NCI-H1436 treated with DMSO at 0.1 percent for 48 hours (cell line): ENCODE data around the gene ADAM8.

Experiments
- DNase-seq: peaks from one replicate; lab custom pipeline; 2025; lab: John Stamatoyannopoulos, UW

ADAM8 gene

DNA sequence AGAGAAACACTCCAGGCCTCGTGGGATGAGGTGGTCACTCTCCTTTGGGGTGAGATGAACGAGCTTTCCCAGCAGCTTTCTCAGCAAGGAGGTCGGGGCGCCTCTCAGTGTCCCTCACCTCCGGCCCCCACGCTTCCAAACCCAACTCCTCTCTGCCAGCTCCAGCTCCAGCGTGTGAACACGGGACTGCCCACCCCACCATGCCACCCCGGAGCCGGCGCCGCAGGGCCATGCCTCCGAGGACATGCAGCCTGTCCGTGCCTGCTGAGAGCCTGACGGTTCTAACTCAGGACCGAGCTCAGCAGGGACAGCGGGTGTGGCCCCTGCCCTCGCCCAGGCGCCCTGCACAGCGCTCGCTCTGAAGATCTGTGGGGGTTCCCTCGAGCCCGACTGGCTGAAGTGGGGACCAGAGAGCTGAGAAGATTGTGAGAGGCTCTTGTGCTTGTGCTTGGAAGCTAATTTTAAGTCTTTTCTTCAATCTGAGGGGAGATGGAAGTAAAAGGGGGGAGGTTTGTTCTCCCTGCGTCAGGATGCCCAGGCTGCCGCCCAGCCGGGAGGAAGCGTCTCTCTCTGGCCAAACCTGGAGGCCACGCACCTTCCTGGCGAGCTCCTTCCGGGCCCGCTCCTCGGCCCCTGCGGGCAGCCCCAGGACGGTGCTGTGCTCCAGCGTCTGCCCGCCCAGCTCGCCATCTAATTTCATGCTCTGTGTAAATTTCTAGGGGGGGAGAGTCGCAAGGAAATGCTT is 5.1 kb upstream of the ADAM8 start:
- DNase-seq = no peak

DNA sequence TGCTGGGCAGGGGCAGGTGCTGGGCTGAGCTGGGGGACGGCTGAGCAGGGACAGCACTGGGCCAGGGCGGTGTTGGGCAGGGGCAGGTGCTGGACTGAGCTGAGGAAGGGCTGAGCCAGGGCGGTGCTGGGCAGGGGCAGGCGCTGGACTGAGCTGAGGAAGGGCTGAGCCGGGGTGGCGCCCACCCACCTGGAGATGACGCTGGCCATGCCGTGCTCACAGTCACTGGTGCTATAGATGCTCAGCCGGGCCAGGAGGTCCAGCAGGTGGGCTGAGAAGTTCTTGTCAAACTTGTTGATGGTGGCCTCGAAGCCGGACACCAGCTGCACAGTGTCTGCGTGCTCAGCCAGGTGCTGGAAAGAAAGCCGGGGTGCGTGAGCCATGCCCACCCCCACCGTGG is 4.4 kb upstream of the ADAM8 start:
- no peak for DNase-seq

DNA sequence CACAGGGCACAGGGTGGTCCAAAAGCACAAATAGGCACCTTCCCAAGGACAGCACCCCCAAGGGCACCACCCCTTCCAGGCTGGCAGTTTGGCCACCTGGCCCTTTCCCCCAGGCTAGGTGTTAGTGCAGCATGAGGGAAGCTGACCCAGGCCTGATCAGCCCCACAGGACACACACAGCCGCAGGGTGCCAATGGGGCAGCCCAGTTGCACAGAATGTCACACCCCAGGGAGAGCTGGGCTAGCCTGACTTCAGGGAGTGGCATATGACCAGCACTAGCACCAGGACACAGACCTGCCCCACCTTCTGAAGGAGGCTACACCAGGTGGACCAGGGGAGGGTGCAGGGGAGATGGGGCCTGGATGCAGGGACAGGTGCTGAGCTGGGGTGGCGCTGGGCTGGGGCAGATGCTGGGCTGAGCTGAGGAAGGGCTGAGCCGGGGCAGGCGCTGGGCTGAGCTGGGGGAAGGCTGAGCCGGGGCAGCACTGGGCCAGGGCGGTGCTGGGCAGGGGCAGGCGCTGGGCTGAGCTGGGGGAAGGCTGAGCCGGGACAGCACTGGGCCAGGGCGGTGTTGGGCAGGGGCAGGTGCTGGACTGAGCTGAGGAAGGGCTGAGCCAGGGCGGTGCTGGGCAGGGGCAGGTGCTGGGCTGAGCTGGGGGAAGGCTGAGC is 3.9 kb upstream of the ADAM8 start:
- DNase-seq = no peak

DNA sequence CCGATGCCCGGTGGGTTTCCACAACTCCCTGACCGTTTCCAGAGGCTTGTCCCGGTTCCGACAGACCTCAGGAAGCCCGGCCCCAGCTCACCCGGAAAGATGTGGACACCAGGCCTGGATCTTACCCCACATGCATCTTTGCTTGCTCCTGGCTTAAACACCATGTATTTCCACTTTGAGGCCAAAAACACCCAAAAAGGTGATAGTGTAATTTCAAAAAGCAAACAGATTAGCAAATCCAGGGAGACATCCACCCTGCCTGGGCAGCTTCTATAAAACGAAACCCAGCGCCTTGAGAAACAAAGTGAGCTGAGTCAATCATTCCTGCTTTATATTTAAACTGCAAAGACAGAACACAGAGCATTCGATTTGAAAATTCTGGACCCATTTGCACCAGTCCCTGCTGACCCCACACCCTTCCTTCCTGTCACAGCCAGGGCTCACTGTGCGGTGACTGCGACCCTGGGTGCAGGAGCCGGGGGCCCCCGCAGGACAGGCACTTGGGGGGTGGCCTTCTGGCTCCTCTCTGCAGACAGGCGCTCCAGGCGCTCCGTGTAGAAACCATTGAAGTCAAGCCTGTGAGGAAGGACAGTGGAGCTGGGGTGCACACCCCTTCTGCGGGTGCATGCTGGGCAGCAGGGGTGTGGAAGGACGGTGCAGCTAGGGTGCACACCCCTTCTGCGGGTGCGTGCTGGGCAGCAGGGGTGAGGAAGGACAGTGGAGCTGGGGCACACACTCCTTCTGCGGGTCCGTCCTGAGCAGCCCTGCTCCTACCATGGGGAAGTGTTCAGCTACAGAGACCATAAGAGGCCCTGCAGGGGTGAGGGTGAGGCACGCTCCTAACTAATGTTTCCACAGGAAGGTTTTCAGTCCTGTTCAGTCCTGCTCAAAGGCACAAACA is 2.9 kb upstream of the ADAM8 start:
- DNase-seq = no peak

DNA sequence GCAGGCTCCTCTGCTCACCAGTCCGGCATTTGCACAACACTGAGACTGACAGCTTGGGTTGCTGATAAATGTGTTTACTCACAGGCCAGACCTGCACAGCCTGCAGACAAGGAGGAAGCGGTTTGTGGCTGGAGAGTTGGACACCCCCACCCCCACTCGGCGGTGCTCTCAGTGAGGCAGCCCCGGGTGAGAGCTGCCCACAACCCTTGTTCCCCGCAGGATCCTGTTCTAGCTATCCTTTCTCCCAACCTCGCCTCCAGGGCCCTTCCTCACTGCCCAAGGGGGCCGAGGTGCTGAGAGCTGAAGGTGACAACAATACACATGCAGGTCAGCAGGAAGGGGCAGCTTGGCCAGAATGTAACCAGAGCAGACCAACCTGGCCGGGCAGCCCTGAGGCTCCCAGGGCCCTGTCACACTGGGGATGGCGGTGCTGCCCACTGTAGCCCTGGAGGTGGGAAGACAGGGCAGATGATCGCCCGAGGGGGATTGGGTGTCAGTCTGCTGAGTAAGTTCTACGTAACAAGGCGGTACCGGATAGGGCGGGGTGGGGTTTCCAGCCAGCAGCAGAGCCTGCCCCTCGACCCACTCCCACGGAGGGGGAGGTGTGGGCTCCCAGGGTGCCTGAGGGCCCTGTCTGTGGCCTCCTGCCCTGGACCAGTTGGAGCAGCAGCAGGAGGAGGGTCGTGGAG is 2.1 kb upstream of the ADAM8 start:
- no peak for DNase-seq

DNA sequence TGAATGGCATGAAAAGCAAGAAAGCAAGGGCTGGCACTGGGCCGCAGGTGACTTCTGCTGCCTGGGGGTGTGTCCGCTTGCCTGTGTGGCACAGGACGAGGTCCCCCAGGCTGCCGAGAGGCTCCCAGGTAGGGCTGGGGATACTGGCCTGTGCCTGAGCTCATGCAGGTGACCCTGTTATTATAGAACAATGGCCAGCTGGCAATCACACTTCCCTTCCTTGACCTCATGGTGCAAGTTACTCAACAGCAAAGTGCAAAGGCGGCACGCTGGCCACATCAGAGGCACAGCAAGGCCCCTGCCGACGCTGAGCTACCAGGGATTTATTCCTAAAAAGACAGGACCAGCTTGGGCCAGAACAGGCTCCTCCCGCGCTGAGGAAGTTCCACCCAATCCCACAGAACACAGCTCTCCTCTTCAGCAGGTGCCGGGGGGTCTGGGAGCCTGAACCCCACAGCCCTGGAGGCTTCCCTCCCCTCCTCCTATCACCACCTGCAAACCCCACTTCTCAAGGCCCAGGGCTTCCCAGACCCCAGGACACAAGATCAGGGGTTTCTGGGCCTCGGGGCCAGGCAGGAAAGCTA is 1.4 kb upstream of the ADAM8 start:
- DNase-seq = no peak

DNA sequence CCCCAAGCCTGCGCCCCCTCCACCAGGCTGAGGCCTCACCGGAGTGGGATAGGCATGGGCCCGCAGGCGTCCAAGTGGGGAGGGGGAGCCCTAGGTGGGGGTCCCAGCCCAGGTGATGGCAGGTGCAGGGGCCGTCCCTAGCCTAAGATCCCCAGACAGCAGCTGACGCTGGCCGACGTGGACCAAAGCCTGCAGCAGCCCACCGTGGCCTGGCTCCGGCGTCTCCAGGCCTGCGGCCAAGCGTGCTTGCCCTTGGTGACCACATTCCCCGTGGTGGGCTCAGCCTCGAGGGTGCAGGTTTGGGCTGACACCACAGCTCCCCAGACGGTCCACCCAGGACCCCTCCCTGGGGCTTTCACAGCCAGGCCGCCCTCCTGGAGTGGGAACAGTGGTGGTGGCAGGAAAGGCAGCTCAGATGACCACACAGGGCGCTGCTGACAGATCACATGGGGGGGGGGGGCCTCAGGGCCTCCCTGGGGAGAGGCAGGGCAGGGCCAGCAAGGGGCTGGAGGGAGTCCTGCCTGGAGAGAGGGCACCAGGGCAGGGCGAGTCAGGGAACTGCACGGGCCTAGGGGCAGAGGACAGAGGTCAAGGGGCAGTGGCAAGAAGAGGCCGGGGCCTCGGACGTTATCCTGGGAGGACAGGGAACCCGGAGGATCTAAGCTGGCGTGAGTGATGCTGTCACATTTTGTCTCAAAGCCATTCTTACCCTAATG is 767 bp upstream of the ADAM8 start:
- DNase-seq = no peak

DNA sequence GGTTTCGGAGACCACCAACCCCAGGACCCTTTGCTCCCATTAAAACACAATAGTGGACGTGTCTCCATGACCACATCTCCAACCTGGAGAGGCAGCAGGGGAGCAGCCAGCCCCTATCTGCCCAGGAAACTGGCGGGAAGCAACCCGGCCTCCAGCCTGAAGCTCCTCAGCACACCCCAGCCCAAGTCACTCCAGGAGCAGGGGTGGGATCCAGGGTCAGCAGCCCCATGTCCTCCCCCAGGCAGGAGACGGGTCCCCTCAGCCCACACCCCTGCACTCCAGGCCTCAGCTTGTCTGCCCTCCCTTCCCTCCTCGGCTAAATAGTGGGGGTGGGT is 601 bp downstream of the ADAM8 start:
- no peak for DNase-seq

DNA sequence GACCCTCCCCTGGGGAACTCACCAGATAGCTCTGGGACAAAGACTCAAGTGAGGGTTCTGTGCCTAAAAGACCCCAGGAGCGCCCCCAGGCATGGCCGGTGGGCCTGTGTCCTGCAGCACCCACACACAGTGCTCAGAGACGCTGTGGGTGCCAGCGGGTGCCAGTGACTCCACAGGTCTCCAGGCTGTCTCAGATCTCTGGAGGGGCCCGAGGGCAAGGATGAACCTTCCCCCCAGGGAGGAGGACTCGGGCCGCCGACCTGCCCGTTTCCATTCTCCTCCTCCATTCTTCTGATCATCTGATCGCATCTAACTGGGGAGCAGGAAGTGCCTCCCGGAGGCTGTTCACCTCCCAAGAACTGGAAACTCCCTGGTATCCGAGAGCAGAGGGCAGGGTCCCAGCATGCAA is 980 bp downstream of the ADAM8 start:
- DNase-seq = no peak

DNA sequence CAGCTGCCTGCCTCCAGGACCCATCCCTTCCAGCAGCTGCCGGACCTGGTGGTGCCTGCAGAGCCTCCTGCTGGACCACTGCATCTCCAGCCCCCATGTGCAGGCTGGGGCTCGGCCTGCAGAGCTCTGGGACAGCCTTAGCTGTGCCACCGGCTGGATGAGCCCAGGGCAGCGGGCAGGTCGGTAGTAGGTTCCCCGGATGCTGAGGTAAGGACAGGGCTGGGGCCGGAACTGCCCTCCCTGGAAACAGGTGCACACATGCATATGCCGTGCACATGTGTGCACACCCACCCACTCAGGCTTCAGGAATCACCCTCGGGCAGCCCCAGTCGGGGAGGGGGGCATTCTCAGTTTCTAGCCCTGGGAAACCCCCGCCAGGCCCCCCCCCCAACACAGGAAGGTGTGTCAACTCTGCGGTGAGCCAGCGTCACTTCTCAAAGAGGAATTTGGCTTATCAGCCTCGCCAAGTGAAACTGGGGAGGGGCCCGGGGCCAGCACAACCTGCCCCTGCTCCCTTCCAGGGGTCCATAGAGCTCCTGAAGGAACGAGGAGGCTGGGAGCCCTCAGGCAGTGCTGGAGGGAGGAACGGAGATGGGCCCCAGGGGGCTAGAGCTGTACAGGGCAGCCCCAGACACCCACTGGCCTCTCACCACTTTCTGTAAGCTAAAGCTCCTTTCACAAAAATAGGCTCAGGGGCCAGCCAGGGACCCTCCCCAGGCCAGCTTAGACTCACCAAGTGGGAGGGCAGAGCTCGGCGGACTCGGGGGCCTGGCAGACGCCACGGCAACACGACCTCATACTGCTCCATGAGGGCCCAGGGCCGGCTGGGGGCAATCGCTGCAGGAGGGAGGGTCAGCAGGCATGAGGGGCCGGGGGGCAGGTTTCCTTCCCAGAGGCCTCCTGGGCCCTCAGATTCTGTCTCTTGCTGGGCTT is 1.7 kb downstream of the ADAM8 start:
- DNase-seq = no peak

DNA sequence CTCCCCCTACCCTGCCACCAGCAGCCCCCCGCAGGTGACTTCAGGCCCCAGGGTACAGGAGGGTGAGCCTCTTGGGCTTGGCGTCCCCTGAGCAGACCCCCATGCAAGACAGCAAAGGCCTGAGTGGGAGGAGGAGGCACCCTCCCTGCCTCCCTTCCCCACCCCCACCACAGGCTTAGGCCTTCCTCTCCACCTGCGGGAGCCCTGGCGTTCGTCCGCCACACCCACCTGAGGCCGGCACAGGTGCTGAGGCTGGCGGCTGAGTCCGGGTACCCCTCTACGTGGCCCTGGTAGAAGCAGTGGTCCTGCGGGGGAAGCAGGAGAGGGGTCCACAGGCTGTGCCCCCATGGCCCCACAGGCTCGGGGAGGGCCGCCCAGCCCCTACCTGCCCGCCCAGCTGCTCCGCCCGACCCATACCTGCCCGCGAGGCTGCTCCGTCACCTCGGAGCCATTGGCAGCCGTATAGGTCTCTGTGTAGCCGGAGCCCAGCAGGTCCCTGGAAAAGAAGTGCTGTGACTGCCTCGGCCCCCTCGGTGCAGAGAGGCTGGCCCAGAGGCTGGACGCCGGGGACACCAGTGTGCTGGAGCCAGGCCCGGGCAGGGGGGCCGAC is 3.0 kb downstream of the ADAM8 start:
- no peak for DNase-seq

DNA sequence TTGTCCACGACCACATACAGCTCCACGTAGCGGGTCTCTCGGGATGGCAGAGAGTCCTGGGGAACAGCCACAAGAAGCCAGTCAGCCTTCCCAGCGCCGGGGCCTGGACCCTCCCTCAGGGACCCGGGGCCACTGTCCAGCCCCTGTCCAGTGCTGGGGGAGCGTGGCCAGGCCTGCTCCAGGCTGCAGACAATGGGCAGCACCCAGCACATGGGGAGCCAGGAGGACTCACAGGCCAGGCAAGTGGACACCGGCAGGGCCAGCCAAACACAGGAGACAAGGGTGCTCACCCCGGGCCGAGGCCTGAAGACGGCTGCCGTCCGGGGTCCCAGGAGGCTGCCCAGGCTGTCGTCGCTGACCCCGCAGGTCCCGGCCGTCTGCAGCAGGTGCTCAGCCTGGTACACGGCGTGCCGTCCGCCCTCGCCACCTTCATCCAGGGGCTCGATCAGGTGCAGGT is 3.7 kb downstream of the ADAM8 start:
- DNase-seq = no peak

DNA sequence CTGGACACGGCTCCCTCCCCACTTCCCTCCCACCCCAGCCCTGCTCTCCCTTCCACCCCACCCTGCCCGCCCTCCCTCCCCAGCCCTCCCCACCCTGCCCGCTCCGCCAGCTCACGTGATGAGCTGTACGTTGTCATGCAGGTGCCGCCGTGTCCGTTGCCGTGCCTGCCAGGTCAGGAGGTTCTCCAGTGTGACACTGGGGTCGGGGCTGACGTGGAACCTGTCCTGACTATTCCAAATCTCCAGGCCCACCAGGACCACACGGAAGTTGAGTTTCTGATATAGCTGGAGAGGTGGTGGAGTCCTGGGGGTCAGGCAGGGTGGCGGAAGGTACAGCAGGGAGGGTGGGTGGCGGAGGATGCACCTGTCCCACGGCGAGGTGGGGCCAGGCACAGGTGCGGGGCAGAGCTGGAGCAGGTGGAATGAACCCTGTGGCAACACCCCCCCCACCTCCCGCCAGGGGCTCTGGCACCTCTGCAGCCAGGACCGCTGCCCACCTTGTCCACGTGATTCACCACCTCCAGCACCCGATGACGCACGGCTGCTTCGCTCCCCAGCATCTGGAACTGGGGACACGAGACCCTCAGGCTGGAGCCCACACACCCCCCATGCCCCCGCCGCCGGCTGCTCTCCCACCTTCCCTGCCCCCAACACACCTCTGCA is 4.2 kb downstream of the ADAM8 start:
- DNase-seq = no peak

DNA sequence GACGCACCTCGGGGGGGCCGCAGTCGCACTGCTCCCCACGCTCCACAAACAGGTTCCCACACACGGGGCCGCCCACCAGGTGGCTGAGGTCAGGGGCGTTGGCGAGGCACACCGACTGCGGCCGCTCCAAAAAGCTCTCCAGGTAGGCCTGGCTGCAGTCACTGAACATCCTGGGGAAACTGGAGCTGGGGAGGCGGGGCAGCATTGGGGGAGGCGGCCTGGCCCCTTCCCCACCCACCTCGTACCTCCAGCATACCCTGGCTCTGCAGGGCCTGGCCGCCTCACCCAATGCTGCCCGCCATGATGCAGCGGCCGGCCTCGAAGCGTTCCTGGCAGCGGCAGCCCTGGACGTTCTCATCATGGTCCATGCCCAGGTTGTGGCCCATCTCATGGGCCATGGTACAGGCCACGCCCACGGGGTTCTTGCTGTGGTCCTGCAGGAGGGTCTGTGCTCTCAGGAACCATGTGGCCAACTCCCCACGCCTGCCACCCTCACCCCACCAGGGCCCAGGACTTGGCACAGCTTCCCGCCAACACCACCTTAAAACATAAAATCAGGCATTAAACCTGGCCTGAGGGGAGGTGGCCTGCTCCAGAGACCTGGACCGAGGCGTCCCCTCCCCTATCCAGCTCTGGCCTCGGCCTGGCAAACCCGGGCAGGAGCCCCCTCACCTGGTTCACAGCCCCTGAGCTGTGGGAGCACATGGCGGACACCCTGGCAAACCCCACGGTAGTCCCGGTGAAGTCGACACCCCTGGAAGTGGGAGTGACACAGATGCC is 5.0 kb downstream of the ADAM8 start:
- no peak for DNase-seq

DNA sequence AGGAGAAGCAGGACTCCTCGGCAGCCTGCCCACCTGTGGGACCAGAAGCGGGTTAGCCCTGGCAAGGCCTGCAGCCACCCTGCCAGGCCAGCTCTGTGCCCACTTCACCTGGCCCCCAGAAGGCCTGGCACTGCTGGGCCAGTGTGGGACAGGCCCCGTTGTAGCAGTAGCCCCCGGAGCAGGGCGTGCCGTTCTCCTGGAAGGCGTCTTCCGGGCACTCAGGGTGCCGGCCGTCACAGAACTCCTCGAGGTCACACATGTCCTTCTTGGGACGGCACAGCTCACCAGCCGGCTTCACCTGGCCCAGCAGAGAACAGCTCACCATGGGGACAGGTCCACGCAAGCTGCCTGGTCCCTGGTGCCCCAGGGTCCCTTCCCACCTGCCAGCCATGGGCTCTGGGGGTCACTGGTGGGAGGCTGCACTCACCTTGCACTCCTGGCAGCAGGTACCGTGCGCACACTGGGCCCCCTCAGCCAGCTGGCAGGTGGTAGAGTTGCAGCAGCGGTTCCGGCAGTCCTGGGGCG is 5.8 kb downstream of the ADAM8 start:
- no peak for DNase-seq

DNA sequence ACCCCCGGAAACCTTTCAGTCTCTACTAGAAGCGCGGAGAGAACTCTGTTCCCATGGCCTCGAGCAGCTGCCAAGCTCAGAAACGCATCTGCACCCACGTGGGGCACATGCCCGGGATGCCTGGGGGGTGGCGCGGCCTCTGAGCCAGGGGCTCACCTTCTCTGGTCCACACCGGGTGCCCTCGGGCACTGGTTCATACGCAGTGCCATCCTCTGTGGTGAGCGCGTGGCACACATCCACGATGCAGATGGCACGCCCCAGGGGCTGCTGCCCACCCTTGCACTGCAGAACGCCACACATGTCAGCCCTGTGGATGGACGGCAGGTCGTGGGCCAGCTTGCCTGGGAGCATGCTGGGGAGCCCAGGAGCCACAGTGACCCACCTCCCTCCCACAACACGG is 6.5 kb downstream of the ADAM8 start:
- no peak for DNase-seq

DNA sequence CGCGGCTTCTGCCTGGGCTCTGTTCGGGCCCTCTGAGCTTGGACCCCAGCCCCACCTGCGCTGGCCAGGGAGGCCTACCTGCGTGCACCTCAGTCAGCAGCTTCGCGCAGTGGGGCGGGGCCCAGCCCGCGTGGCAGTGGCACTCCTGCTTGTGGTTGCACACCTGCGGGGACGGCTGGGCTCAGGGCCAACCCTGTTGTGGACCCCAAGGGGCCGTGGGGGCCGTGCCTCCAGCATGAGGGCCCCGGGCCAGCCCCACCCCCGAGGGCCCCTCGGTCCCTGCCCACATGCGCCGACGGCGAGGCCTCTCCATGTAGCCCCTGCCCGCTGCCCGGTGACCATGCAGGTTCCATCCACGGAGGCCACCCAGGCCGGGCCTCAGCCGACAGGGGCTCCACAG is 7.3 kb downstream of the ADAM8 start:
- DNase-seq = no peak

DNA sequence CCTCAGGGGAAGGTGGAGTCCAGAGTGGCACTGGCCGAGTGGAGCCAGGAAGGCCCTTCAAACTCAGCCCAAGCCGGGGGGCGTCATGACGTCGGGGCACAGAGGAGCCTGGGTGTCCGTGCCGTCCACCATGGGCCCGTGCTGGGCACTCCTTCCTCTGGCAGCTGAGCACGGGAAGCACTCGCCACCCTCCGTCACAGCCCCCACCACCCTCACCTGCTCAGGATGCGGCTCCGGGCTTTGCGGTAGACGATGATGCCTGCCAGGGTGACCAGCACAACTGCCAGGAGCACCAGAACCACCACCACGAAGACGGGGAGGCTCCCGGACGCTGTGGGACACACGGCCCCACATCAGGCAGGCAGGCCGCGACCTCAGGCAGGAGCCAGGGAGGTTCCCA is 8.1 kb downstream of the ADAM8 start:
- no peak for DNase-seq
